UCSD-AML1 (cell line): ENCODE measurements around the gene TSPAN15.

ENCODE experiments used
- DNase-seq: peaks from one replicate; lab custom pipeline; 2025; ENCODE audit not compliant: unreplicated experiment; lab: John Stamatoyannopoulos, UW

TSPAN15 gene

GRCh38 chr10:69451209-69451783 is at the start of gene TSPAN15:
TSPAN15 (plus strand) TSS chr10:69451465; CDS start chr10:69451595, 130 bp downstream.
- peak; percentile 89 for DNase-seq

DNA sequence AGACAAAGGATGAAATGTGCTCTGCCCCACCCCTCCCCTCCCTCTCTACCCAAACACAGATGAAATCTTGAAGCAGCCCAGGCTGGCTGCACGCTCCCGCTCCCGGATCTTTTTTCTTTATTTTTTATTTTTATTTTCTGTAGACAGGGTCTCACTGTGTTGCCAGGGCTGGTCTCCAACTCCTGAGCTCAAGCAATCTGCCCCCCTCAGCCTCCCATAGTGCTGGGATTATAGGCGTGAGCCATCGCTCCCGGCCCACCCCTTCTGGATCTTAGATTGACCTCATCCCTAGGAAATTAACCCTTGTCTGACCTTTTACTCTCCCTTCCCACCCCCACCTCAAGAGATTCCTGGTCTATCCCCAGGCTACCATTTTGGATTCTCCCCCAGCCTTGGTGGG is 48.9 kb upstream of the TSPAN15 start:
- no peak for DNase-seq

GRCh38 chr10:69403066-69403465 is 48.2 kb upstream of the TSPAN15 start:
- DNase-seq, result no peak

GRCh38 chr10:69403519-69403918 is 47.7 kb upstream of the TSPAN15 start:
- DNase-seq, result no peak

DNA sequence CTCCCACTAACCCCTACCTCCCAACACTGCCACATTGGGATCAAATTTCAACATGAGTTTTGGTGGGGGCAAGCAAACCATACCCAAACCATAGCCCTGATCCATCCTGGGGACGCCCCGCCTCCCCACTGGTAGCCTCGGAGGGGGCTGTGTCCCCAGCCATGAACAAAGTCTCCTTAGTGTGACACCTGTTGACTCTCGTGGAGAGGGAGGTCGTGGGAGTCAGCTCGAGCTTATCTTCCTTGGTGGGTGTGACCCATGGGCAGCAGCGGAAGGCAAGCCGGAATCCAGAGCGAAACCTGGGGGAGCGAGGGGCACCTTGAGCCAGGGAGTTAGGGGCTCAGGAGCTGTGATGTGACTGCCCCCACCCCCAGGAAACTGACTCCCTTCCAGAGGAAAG is 46.5 kb upstream of the TSPAN15 start:
- no peak for DNase-seq

GRCh38 chr10:69405221-69405620 is 46.0 kb upstream of the TSPAN15 start:
- no peak for DNase-seq

DNA sequence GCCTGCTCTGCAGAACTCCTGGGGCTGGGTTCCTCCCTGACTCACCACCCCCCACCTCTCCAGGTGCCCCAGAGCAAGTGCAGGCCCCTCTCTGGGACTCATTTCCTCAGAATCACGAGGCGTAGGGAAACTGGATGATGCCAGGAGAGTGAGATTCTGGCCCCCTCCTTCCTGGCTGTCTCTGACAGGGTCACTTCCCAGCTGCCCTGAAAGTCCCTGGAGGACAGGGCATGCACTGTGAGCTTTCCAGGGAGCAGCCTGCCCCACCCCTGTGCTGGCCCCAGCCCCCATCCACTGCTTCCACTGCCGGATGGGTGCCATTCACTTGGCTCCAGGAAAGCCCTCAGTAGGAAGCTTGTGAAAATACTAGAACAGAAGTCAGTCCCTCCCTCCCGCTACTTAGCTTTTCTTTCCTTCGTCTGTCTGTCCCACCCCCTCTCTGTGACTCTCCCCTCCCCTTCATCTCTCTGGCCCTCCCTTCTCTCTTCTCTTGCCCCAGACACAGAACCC is 44.9 kb upstream of the TSPAN15 start:
- no peak for DNase-seq

DNA sequence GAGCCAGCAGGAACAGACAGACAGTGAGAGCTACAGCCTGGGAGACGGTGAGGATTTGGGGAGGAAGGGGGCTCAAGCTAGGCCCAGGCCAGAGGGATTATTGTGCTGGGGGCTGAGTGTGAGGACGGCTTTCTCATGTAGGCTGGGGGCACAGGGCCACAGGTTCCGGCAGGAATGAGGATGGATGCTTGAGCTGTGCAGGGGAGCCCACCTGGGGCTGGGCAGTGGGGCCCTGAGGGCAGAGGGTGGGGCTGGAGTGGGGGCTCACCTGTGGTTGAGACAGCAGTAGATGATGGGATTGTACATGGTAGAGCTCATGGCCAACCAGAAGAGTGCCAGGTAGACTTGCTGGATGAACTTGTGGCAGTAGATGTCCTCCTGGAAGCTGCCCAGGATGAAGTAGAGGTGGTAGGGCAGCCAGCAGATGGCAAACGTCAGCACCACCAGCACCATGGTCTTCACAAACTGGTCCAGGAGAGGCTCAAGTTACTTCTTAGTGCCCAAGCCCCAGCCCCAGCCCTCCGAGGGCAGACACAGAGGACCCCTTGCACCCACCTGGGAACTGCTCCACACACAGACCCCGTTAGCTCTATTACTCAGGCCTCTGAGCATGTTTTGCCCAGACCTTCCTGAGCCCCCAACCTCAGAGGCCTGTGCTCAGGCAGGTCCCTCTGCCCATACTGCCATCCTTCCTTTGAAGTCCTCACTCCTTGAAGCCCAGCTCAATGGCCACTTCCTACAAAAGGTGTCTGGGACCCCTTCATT is 44.3 kb upstream of the TSPAN15 start:
- DNase-seq, result no peak

DNA sequence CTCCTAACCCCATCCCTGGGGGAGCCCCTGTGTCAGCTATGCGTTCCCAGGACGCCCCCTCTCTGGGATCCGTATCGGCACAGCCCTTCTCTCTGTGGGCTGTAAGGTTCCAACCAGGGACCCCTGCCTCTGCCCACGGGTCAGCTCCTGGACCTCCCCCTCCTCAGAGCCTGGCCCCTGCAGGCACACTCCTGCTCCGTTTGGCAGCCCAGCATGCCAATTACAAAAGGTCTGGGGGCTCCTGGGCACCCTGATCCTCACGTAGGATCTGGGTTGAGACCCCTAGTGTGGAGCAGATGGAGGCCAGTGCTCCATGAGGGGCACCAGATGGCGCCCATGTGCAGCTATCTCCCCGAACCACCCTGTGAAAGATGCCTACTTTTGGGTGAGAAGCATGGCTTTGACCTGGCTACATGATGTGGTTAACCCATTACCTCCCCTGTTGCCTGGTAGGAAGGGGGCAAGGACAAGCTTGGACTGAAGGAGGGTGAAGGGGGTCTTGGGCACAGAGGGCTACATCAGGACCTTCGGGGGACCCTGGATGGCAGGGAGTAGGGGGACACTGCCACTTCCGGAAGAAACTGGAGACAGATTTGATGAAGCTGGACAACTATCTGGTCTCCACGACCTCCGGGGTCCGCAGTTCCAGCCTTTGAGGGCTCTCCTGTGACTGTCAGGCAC is 43.5 kb upstream of the TSPAN15 start:
- peak; percentile 49 for DNase-seq

- DNase-seq, result peak; percentile 92
Measured at GRCh38 chr10:69408318-69409175, 42.7 kb upstream of the TSPAN15 start.

DNA sequence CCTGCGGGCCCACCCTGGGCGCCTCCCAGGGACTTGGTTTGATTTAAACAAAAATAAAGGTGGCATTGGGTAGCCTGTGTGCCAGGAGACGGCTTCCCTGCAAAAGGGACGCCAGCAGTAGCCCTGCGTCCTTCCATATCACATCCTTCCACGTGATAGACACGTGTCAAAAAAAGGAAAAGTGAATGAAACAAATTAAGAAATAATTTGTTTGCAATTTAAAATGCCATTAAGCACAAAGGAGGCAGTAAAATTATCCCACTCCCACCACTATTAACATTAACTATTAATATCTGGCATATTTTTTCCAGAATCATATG is 42.1 kb upstream of the TSPAN15 start:
- no peak for DNase-seq

DNA sequence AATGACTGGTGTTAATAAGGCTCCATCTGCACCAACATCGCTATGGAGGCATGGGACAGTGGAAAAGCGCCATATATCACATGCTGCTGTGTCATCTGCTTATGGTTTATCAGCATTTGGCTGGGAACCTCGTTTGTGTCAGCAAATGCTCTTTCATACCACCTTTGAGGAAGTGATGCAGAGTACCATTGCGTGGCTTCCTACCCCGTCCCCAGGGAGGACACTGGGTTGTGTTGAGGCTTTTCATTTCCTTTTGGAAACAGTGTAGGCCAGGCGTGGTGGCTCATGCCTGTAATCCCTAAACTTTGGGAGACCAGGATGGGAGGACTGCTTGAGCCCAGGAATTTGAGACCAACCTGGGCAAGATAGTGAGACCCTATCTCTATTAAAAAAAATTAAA is 41.3 kb upstream of the TSPAN15 start:
- peak; percentile 51 for DNase-seq

GRCh38 chr10:69410487-69410886 is 40.8 kb upstream of the TSPAN15 start:
- no peak for DNase-seq

- DNase-seq, result no peak
Measured at GRCh38 chr10:69411476-69411875, 39.8 kb upstream of the TSPAN15 start.

GRCh38 chr10:69412232-69412790 is 39.0 kb upstream of the TSPAN15 start:
- no peak for DNase-seq

DNA sequence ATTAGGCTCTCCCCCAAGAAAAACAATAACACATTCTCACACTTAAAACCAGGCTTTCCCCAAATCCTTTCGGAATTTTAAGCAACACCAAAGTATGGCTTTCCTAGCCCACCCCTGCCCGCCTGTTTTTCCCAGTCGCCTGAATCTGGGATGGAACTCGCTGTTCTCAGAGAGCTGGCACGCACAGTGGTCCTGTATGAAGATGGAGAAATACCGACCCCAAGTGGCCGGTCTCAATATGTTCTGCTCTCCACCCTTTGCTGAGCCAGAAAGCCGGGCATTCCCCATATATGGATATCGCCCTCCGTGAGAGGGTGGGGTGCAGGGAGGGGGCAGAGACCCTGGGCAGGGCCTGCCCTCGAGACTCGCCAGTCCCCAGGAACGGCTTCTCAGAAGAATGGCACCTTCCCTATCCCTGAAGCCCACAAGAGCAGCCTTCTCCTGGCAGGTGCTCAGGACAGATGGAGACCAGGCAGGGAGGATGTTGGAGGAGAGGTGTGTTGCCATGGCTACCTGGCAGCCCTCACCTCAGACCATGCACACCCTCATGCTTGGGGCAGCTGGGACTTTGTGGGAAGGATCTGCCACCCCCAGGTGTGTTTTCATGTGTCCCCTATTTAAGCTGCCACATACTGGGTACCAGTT is 37.9 kb upstream of the TSPAN15 start:
- peak; percentile 45 for DNase-seq

DNA sequence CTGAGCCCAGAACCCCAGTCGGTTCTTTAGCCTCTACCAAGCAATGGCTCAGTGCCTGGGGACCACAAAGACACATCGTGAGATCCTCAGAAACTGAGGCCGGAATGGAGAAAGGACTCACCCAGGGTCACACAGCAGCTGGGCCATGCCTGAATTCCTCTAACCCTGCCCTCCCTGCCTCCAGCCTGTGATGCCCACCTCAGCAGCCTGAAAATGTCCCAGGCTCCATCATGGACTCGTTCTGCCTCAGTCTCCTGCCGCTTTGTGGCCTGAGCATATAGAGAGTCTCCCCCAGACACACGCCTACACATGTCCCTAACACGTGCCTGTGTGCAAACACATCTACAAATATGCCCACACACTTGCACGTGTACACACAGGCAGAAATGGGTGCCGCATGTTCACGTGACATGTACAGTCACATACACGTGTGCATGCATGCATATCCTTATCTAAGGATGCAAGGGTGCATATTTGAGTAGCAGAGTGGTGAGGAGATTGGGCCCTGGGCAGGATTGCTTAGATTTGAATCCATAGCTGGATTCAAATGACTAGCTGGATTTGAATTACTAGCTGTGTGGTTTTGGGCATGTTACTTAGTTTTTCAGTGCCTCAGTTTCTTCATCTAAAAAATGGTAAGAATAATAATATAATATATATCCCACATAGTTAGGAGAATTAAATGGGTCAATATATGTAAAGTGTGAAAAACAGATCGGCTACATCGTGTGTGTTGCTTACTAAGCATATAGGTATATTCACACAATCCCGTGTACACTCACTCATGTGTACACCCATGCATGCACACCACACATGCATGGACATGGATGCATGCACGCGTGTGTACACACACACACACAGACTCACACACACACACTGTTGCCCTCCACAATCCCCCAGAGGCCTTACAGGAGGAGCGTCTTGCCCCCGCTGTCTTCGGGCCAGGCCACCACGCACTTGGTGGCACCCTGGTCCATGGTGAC is 36.9 kb upstream of the TSPAN15 start:
- no peak for DNase-seq

DNA sequence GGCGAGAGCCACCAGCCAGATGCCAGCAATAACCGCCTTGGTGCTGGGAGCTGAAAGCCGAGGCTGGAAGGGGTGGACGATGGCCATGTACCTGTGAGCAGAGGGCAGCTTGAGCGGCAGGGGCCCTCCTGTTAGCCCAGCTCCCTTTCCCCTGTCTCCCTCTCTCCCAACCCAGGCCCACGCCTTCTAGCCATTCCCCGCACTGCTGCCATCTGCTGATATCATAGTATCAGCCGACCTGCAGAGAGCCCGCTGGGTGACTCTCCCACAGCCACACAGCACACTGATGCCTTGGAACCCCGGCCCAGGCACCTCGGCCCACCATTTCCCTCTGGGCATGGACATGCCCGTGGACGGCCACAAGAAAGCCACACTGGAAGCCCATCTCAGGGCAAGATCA is 36.2 kb upstream of the TSPAN15 start:
- no peak for DNase-seq

DNA sequence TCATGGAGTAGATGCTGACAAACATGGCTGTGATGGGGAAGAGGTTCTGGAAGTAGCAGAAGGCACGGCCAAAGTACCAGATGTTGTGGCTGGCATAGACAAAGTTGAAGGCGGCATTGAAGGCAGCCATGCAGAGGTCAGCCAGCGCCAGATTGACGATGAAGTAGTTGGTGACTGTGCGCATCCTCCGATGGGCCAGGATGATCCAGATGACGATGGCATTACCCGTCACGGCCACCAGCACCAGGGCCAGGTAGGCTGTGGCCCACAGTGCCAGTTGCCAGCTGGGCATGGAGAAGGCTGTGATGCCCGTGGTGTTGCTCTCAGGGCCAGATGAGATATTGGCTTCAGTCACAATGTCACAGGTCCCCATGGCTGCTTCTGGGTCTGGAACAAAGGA is 35.3 kb upstream of the TSPAN15 start:
- no peak for DNase-seq
